Ramos (cell line): ENCODE results near the gene NPAS3.

Experiments used
- in situ Hi-C: fragments of 300-500 bp; cut with MboI; formaldehyde crosslinking; loops from one replicate; pipeline ENCODE4 v1.14.3; 2022; ENCODE audit warnings: low sequenced_read_pairs; ENCODE audit not compliant: unreplicated experiment

NPAS3 gene

DNA sequence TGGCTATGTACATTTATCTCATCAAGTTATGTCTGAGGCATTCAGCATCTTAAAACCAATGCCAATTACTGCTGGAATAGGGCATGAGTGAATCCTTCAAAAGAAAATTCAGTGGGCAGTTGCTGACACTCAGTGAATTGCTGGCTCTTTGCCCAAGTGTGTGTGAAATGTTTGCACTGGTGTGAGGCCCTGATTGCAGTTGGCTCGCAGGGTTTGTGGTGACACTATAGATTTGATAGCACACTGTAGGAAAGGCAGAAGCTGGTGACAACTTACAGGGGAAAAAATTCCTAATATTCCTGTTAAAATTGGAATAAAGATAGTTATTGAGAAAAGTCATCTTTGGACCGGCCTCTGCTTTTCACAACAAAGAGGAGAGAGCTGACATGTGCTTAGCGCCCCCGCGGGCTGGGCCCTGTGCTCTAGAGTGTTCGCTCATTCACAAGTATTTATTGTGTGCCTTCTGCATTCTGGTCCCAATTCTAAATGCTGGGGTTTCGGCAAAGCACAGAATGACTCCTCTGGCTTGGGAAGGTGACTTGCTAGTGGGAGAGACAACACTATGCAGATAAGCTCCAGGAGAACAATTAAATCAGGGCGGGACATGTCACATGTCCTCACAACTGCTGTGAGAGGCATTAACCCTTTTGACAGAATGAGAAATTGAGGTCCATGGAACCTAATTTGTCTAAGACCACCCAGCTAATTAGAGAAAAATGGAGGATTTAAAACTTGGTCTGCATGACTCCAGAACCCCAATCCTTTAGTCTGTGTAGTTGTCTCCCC lies 418.7 kb downstream of the NPAS3 start:
- in situ Hi-C loops, result no loop called here

DNA sequence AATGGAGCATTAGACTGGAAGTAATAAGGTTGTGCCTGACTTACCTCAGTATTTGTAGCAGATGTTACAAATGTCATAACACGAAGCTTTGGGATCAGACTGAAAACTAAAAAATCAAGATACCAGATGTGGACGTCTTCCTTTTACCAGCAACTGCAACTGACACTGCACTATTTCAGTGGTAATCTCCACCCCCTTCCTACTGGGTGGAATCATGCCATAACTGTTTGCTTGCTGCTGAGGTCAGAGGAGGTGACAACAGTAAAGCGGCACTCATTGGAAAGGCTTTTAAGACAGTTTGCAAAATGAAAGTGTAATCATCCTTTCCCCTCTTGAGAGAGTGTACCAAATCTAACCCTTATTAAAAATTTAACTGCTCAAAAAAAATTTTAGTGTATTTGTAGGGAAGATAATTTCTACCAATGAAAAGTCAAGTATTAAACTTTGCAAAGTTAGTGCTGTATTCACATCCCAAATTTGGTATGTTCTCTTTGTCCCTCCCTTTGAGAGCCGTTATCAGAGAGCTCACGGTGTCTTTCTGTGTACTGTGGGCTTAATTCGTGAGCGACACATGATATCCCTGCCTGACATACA lies 420.7 kb downstream of the NPAS3 start:
- in situ Hi-C loops, result no loop called here

DNA sequence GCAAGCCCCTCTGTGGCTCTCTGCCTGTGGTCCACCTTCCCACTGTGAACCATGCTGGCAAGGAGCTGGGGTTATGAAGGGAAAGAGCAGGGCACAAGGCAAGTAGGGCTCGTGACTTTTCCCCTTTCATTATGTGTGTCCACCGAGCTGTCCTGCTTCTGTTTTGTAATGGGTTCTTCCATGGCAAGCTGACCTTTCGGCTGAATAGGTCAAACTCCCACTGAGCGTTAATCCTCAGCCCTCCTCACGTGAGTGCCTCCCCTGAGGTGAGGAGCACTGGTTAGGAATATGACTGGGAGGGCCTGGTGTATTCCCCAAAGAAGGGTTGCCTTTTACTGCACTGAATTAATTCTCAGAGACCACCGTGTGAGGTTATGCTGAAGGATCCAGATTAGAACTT lies 424.3 kb downstream of the NPAS3 start:
- in situ Hi-C loops, result no loop called here

DNA sequence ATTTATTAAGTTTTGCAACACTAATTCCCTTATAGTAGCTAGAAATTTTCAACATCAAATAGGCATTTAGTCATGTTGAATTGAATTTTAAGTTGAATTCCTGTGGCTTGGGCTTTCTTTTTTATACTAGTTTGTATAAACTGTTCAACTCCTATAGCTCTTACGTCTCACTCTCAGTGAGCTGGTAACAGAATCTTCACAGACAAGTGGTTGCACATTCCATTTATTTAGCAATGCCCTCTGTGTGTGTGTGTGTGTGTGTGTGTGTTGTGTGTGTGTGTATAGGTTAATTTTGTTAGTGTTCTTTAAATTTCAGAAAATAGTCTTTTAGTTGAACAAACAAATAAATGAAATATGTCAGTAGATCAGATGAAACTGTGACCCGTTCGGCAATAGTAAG lies 425.0 kb downstream of the NPAS3 start:
- in situ Hi-C loops, result no loop called here

DNA sequence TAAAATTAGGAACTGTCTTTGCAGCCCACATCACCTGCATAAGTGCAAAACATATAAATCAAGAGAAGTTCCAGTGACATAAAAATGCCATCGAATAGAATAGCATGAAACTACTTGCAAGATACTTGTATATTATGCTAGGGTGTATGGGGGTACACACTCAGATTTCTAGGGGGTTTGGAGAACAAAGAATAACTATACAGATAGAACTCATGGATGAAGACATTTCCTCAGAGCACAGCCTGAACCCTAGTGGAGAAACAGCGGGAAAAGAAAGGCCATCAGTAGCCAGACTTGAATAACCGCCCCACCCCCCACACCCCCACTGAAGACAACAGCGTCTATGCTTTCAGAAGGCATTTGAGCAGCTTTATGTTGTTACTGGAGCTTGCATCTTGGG lies 425.8 kb downstream of the NPAS3 start:
- in situ Hi-C loops, result no loop called here

DNA sequence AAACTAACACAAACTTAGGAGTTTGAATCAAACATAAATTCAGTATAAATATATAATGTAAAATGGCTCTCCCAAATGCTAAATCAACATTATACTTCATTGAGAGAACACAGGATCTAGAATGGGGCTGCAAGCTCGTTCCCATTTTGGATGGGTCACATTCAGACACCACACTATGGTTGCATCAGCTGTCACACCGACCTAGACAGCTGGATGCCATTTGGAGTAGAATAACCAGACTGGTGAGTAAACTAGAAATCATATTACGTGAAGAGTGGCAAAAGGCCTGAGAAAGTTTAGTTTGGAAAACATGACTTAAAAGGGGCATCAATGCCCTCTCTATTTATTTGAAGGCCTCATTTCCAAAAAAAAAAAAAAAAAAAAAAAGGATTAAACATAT lies 430.4 kb downstream of the NPAS3 start:
- in situ Hi-C loops, result no loop called here

DNA sequence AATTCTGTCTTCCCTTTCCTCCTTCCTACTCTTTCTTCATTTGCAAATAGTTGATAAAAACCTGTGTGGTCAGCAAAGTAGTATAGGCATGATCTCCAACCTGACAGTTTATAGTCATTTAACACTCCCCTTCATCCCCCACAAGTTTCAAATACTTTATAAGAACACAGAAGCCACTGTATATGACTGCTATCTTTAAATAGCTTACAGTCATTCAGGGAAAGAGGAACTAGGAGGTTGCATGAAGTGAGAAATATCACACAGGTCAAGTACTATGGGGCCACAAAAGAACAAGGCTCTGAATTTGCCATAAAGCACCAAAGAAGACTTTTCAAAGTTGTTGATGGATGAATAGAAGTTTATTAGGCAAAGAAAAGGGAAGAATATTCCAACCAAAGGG lies 431.3 kb downstream of the NPAS3 start:
- in situ Hi-C loops, result no loop called here

DNA sequence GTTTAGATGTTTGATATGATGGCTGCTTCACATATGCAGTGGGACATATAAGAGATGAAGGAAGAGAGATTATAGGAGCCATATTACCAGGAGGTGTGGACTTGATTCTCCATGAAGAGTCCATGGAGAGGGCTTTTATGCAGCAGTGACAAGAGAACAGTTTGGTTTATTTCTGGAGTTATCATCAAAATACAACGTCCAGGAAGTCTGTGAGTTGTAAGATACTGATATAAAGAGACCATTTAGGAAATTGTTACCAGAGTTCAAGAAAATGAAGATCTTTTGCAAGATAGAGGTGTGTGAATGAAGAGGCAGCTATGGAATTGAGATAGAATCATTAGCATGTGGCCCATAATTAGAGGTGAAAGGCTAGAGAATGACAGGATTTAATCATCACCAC lies 431.7 kb downstream of the NPAS3 start:
- in situ Hi-C loops, result no loop called here

DNA sequence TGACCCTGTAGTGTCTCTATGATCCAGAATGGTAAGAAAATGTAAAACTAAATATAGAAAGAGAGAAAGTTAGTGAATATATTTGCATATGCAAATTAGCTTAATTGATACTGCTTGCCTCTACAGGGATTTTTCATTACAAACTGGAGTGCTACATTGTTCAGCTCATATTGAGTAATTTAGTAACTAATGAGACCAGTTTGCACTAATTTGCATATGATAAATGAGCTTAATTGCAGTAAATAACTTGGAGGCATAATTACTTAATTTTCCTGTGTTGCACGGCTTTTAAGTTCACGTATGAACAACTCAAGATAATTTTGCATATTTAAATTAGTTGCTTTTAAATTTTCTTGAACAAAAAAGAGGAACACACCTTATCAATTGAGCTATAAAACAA lies 436.5 kb downstream of the NPAS3 start:
- in situ Hi-C loops, result no loop called here

DNA sequence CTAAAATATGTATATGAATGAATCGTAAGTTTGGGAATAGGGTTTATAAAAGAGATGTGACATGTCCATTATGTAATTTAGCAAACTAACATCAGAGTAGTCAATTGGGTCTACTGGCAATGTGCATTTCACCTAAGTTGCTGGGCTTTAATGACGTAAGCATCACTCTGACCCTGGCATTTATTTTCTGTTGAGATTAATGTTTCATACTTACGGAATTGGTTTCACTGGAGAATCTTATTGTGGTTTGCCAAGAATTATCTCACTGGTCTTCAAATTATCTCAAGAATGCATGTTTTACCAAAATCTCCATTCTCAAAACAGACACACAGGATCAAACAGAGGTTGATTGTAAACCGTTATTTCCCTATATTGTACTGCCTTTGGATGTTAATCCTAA lies 437.1 kb downstream of the NPAS3 start:
- in situ Hi-C loops, result no loop called here

DNA sequence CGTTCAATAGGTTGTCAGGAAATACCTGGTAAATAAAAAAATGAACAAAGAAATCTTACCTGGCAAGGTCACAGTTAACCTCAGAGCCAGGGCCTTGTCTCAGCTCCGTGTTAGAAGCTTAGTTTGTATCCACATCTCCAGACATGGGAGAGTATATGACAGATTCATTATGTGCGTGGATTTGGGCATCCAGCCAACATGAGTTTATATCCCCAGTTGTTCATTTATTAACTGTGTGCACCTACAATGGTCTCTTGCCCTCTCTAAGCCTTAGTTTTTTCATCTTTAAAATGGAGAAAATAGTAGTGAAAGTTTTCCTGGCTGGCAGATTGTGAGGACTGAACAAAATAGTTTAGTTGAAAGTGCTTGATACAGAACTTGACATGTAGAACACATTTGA lies 437.8 kb downstream of the NPAS3 start:
- in situ Hi-C loops, result no loop called here

DNA sequence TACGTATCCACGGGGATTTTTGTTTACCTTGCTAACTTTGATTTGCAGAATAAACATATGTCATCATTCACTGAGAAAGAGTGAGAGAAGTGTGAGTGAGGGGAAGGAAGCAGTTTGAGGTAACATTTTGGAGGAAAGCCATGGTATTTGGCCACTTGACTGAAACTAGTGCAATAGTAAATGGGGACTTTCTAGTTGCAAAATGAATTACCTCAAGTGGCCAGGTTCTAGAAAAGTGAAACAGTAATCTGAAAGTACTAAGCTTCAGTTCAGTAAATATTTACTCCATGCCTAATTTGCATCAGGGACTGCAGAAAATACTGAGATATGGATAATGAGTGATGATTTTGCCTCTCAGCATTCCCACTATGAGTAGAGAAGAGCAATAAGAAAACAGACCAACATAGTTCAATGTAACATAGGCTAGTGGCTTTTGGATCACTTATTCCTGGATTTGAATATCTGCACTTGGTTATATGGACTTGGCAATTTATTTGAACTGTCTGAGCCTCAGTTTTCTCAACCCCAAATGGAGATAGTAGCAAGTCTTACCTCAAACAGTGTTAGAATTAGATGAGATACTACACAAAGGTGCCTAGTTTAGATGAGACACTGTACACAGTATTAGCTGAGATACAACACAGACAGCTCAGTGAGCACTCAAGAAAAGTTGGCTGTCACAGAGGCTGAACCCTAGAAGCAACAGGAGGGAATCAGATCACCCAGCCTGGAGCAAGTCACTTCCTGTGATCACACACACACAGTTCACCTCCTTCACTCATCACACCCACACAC lies 439.1 kb downstream of the NPAS3 start:
- in situ Hi-C loops, result no loop called here

DNA sequence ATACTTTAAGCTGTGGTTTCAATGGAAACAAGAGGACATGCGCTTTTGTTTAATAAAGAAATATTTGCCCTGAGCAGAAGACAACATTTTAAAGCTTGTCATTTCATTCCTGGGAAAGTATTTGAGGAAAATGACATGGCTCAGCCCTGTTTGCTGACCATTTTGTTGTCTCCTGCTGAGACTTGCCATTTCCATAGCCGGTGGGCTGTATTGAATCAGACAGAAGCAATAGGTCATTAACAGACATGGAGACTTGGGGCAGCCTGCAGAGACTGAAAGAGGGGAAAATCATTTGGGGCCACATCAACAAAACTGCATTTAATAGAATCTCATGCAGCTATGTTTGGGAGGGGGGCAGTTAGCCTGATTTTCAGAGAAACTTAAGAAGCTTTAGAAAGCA lies 443.0 kb downstream of the NPAS3 start:
- in situ Hi-C loops, result no loop called here

DNA sequence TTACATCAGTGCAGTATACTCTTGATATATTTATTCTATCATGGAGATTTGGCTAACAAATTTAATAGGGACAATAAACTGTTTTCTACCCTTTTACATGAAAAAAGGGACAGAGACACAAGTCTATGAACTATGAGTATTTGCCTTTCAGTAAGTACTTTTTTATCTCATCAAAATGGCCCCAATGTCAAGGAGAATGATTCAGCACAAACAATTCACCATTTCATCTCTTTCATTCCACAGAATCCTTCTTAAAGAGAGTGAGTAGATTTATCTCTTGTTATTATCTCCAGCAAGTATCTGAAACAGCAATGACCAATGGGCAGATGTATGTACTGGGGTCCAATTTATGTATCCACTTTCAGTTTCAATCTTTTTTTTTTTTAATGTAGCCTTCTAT lies 447.5 kb downstream of the NPAS3 start:
- in situ Hi-C loops, result no loop called here

DNA sequence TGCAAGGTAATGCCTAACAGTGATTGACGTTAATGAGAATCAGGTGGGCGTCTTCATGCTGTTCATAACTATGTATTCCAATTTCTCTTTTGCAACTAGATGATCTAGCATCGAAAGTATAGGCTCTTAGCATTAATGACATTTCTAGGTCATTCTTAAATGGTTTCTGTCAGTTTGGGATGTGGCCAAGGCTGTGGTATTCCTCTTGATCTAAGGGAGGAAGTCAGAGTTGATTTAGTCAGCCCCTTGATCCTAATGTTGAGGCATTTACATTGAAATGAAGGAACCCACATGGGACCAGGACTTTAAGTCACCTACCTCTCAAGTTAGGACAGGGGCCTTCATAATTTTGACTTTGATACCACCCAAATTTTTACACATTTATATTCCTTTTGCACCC lies 448.1 kb downstream of the NPAS3 start:
- in situ Hi-C loops, result no loop called here

DNA sequence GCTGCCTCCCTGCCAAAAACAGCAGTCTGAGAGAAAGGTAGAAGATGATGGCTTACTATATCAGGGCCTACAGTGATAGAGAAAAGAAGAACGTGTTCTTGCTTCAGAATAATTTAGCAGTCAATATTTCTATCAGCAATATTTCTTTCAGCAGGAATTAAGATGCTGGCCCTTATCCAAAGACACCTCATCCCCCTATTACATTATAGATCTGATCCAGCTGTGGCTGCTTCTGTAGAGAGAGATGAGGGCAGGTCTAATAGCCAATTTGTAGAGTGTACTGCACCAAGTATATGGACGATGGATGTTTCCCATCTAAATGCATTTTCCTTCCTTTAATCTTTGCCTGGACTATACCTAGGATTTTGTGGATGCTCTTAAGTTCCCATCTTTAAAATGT lies 451.7 kb downstream of the NPAS3 start:
- in situ Hi-C loops, result no loop called here

DNA sequence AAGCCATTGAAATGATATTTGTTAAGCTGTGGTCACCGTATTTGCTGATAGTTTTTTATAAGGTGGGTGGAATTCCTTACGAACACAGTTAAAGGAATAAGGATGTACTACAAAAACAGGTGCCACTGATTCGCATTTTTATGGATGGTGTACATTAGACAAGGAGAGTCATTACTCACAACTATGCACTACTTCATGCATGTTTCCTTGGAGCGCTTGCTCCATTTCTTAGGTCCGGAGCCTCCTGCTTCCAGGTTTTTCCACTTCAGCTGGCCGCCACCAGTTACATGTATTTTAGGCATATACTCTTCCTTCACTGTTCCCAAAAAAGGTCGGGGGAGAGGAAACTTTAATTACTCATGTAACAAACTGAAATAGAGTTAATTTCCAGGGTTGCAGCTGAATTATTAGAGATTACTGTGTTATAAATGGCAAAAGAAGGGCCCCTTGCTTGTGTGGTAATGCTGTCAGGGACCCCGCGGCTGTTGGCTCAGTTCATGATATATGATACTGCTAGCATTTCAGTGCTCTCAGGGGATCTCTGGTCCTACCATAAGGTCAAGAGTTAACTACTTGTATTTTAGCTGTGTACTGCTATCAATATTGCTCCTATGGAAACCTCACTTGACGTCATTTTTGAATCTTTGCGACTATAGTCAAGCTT lies 454.7 kb downstream of the NPAS3 start:
- in situ Hi-C loops, result no loop called here

DNA sequence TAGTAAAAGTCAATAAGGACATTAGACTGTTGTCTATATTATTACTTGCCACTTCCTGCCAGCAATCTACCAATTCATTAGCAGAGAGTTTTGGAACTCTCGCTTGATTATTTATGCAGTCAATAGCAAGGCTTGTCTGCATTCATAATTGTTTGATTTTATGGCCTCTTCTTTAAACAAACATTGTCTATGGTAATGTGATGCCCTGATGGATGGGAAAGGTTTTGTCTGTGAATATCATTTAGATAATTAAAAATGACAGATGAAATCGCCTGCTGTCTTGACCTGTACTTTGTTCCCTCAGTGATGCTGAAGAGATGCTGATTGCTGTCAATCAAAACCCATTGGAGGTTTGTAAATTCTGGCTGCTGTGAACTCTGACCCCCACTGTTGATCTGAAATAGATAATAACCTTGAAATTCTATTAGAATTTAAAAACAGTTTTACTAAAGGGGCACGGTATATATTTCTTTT lies 455.3 kb downstream of the NPAS3 start:
- in situ Hi-C loops, result no loop called here

DNA sequence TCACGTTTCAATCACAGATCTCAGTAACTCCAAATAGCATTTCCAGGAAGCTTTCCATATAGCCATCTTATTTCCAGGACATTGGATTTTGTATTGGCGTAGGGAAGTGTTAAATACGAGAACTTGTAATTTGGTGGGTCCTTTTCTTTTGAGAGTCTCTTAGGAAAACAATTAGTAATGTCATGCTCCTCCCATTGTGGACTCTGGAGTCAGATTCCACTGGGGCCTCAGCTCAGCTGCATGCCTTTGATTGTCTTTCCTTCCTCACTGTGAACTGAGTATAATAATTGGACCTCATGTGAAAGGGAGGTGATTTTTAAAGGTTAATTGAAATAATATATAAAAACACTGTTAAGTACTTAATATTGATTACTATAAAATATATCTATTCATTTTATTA lies 462.6 kb downstream of the NPAS3 start:
- in situ Hi-C loops, result no loop called here

DNA sequence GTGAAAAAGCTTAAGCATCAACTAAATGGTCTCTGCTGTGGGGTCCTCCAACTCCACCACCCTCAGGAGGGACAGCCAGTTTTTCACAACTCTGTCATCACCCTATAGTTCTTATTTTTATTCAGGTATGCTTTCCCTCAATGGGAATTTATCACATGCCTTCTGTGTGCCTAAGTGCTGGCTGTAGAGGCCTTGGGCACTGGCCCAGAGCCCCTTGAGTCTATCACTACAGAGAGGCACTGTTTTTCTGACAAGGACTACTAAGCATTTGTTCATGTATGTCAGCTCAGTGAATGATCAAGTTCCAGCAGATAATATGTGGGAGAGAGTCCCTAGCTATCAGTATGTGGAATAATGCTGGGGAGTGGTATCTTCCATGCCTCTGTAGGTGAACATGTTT lies 463.9 kb downstream of the NPAS3 start:
- in situ Hi-C loops, result no loop called here

DNA sequence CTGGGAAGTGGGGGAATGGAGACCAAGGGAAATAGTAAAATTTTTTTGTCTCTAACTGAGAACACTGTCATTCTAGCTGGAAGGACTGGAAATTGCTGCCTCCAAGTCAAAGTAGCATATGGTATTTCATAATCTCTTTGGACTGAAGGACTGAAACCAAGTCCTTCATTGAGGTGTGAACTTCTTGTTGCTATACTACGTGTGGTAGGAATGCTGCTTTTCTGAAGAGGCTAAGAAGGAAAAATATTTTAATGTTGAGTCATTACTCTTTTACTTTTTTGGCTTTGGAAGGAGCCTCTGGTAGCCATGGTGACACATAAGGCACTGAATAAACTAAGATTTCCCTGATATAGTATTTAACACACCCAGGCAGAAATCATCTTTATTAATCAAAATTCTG lies 465.4 kb downstream of the NPAS3 start:
- in situ Hi-C loops, result no loop called here
